K562 (cell line): ENCODE data around the gene BCL2L1. TPM values are rescaled to one million over a fixed set of nuclear protein-coding genes. Genes with fewer than 3 reads are reported as not detected.
A peak's percentile ranks its signal among the peaks of the same experiment; 100 is the strongest.

ENCODE experiments used
- ATAC-seq: fragments of 200-7000 bp; cut with Tn5 transposase; 3 replicates; pipeline ENCODE4 v1.9.1; 2020; ENCODE audit warnings: moderate library complexity
- BruUV-seq: library from RNA; stranded (reverse); fragments of 400-500 nt; replicated peaks from 2 replicates; lab custom pipeline; 2021; lab: Mats Ljungman, UMichigan
- CTCF ChIA-PET: fragments of 300-600 bp; formaldehyde crosslinking; extraction: SDS; loops from one replicate; lab custom pipeline; 2021; ENCODE audit warnings: low intra/inter-chr PET ratio; lab: Yijun Ruan, JAX
- POLR2A ChIA-PET: fragments of 300-600, 350-650 bp; sonication (Branson Sonifier 250); formaldehyde crosslinking; extraction: SDS; loops from one replicate; lab custom pipeline; 2021; ENCODE audit warnings: antibody characterized with exemption, inconsistent platforms; lab: Yijun Ruan, JAX
- DNase-seq, 4 experiments: peaks; one replicate each; pipeline versions ENCODE4 v3.0.0 to v3.0.0-alpha.2; 2011 to 2018; ENCODE audit warnings: low spot score in 3 of 4, mixed read lengths in 3 of 4; ENCODE audit errors: extremely low read depth in 1 of 4
- FAIRE-seq: peaks from 2 replicates; lab custom pipeline; 2011; peaks lifted over from hg19 to GRCh38; lab: Jason Lieb, UNC
- H2AFZ ChIP-seq: 2 replicates; pipeline ENCODE4 v1.6.0; 2011; ENCODE audit warnings: low read depth, low read length, control low read depth, inconsistent platforms
- H3K27ac ChIP-seq: fragments of 200-600 bp; 3 replicates; pipeline ENCODE4 v1.8.0; 2011; ENCODE audit warnings: low read depth, mild to moderate bottlenecking, control low read depth, inconsistent platforms, low read length, moderate library complexity, mixed read lengths; ENCODE audit errors: extremely low read depth
- H3K27me3 ChIP-seq, 2 experiments: fragments of 300-600 bp in 1 of 2; 2 replicates in 1 of 2; 3 replicates in 1 of 2; pipeline versions ENCODE4 v1.6.0 to v1.8.0; 2011; ENCODE audit warnings: inconsistent platforms in 2 of 2, low read length in 2 of 2, mild to moderate bottlenecking in 1 of 2, mixed read lengths in 1 of 2, moderate library complexity in 1 of 2; ENCODE audit not compliant: control insufficient read depth in 2 of 2, insufficient read depth in 2 of 2
- H3K36me3 ChIP-seq: fragments of 300-600 bp; 3 replicates; pipeline ENCODE4 v1.8.0; 2011; ENCODE audit warnings: mild to moderate bottlenecking, low read length, inconsistent platforms; ENCODE audit not compliant: control insufficient read depth, insufficient read depth
- H3K4me1 ChIP-seq, 2 experiments: fragments of 200-600 bp in 1 of 2; replicated peaks in 1 of 2; 2 replicates in 1 of 2; 3 replicates in 1 of 2; pipeline versions ENCODE4 v1.5.1 to v1.8.0; 2011; ENCODE audit warnings: inconsistent platforms in 2 of 2, low read length in 2 of 2, mild to moderate bottlenecking in 1 of 2, mixed read lengths in 1 of 2, moderate library complexity in 1 of 2; ENCODE audit not compliant: control insufficient read depth in 2 of 2, insufficient read depth in 2 of 2
- H3K4me2 ChIP-seq: 2 replicates; pipeline ENCODE4 v1.6.1; 2011; ENCODE audit warnings: low read length, control low read depth, inconsistent platforms, mixed read lengths; ENCODE audit not compliant: insufficient read depth
- H3K4me3 ChIP-seq: fragments of 200-600 bp; sonication (generic), shearing (Covaris generic); 2 replicates; pipeline ENCODE4 v1.5.1; 2016; ENCODE audit warnings: control low read depth, inconsistent platforms
- H3K79me2 ChIP-seq: fragments of 200-600 bp; 3 replicates; pipeline ENCODE4 v1.8.0; 2011; ENCODE audit warnings: low read length, inconsistent platforms; ENCODE audit not compliant: control insufficient read depth, insufficient read depth
- H3K9ac ChIP-seq, 2 experiments: 2 replicates each; pipeline versions ENCODE4 v1.6.0 to v1.6.1; 2011; ENCODE audit warnings: low read depth in 2 of 2, low read length in 2 of 2, control low read depth in 1 of 2, inconsistent platforms in 1 of 2, mild to moderate bottlenecking in 1 of 2, mixed read lengths in 1 of 2; ENCODE audit not compliant: insufficient read depth in 1 of 2
- H3K9me1 ChIP-seq: one replicate; pipeline ENCODE4 v1.6.0; 2011; ENCODE audit warnings: inconsistent platforms, mild to moderate bottlenecking, low read length, moderate library complexity; ENCODE audit not compliant: control insufficient read depth, insufficient read depth
- H3K9me3 ChIP-seq: replicated peaks from 2 replicates; pipeline ENCODE4 v1.5.1; 2011; ENCODE audit warnings: low read depth, low read length, inconsistent platforms; ENCODE audit not compliant: control insufficient read depth, insufficient read depth
- H4K20me1 ChIP-seq: replicated peaks from 2 replicates; pipeline ENCODE4 v1.6.1; 2011; ENCODE audit warnings: low read length, inconsistent platforms, mixed read lengths; ENCODE audit not compliant: control insufficient read depth, insufficient read depth
- ATF3 ChIP-seq, 2 experiments: fragments of 450-650 bp in 1 of 2; sonication (generic) in 1 of 2; formaldehyde crosslinking in 1 of 2; IDR thresholded peaks in 1 of 2; conservative IDR thresholded peaks in 1 of 2; 2 replicates each; pipeline versions ENCODE4 v1.6.1 to v1.8.1; 2016 to 2023; ENCODE audit warnings: mild to moderate bottlenecking in 2 of 2, moderate library complexity in 2 of 2, inconsistent platforms in 1 of 2, missing genetic modification reagents in 1 of 2
- CEBPG ChIP-seq, 3 experiments: fragments of 200-800 bp in 1 of 3; sonication (Bioruptor generic) in 1 of 3; sonication (generic) in 1 of 3; formaldehyde crosslinking in 1 of 3; IDR thresholded peaks in 2 of 3; conservative IDR thresholded peaks in 1 of 3; 2 replicates each; pipeline versions ENCODE4 v1.6.1 to v1.8.0; 2016 to 2022; ENCODE audit warnings: missing compliant biosample characterization in 2 of 3, missing genetic modification characterization in 2 of 3, mild to moderate bottlenecking in 1 of 3, missing genetic modification reagents in 1 of 3
- CREM ChIP-seq: IDR thresholded peaks from 2 replicates; pipeline ENCODE4 v1.6.1; 2014; ENCODE audit warnings: antibody characterized with exemption, low read depth
- DPF2 ChIP-seq: fragments of 450-650 bp; IDR thresholded peaks from 2 replicates; pipeline ENCODE4 v1.6.1; 2016
- EGR1 ChIP-seq: fragments of 450-650 bp; conservative IDR thresholded peaks from 2 replicates; pipeline ENCODE4 v1.6.1; 2017; ENCODE audit warnings: mild to moderate bottlenecking
- ESRRA ChIP-seq: fragments of 450-650 bp; IDR thresholded peaks from 2 replicates; pipeline ENCODE4 v1.6.1; 2014; ENCODE audit warnings: low read depth, mild to moderate bottlenecking, moderate library complexity, borderline replicate concordance
- FOSL1 ChIP-seq: fragments of 200-800 bp; sonication (Bioruptor generic); conservative IDR thresholded peaks from 2 replicates; pipeline ENCODE4 v1.6.1; 2016; ENCODE audit warnings: missing genetic modification characterization, missing compliant biosample characterization
- GABPB1 ChIP-seq: sonication (generic); formaldehyde crosslinking; IDR thresholded peaks from 2 replicates; pipeline ENCODE4 v1.8.0; 2022; ENCODE audit warnings: mild to moderate bottlenecking, missing genetic modification reagents
- JUND ChIP-seq, 2 experiments: IDR thresholded peaks; 2 replicates in 1 of 2; 3 replicates in 1 of 2; pipeline ENCODE4 v1.6.1; 2011; ENCODE audit warnings: borderline replicate concordance in 2 of 2, low read depth in 2 of 2, low read length in 2 of 2, improper control_type of control experiment in 1 of 2, missing biosample characterization in 1 of 2, missing genetic modification characterization in 1 of 2, missing genetic modification reagents in 1 of 2
- NR2C2 ChIP-seq, 2 experiments: fragments of 200-800 bp in 1 of 2; sonication (Bioruptor generic) in 1 of 2; sonication (generic) in 1 of 2; formaldehyde crosslinking in 1 of 2; IDR thresholded peaks; 2 replicates each; pipeline versions ENCODE4 v1.6.1 to v1.8.0; 2016 to 2022; ENCODE audit warnings: mild to moderate bottlenecking in 1 of 2, missing compliant biosample characterization in 1 of 2, missing genetic modification characterization in 1 of 2, missing genetic modification reagents in 1 of 2
- SNIP1 ChIP-seq: fragments of 450-650 bp; IDR thresholded peaks from 2 replicates; pipeline ENCODE4 v1.7.1; 2017; ENCODE audit warnings: low read depth, mild to moderate bottlenecking
- TAL1 ChIP-seq: fragments of 450-650 bp; IDR thresholded peaks from 2 replicates; pipeline ENCODE4 v1.6.1; 2016; ENCODE audit warnings: mild to moderate bottlenecking
- ZNF24 ChIP-seq: fragments of 450-650 bp; IDR thresholded peaks from 2 replicates; pipeline ENCODE4 v1.6.1; 2016
- WGBS: fragments of 100-300 bp; shearing (Covaris generic); methylation state at CpG from one replicate; pipeline ENCODE4 v1.1.6; 2016; ENCODE audit warnings: low coverage, mixed read lengths; ENCODE audit not compliant: insufficient coverage; ENCODE audit errors: missing lambda C conversion rate; 5-methylcytosine and 5-hydroxymethylcytosine counted together
- in situ Hi-C: fragments of 300-500 bp; cut with MboI; formaldehyde crosslinking; loops from 4 replicates; pipeline ENCODE4 v1.15.0; 2018; ENCODE audit warnings: inconsistent platforms, mixed read lengths
- intact Hi-C: fragments of 100-400 bp; cut with micrococcal nuclease; formaldehyde crosslinking; loops from 2 replicates; pipeline ENCODE4 v1.14.2; 2022
- polyA plus RNA-seq, 8 experiments: library from polyadenylated mRNA; depleted of rRNA in 4 of 8; stranded (reverse) in 5 of 8; unstranded in 3 of 8; fragments of >200 nt; fragmentation: Nextera tagmentation in 2 of 8; fragmentation: Illumina TruSeq in 1 of 8; extraction: Ambion mirVana in 2 of 8; extraction: Trizol in 1 of 8; gene quantifications; 2 replicates each; pipeline versions ENCODE4 v1.2.1 to v1.2.3, GENCODE V29; 2011 to 2014; ENCODE audit warnings: inconsistent platforms in 1 of 8, missing spikeins in 1 of 8
- total RNA-seq, 7 experiments: library from RNA; depleted of rRNA in 6 of 7; stranded (reverse); fragments of >200 nt in 6 of 7; fragmentation: Illumina TruSeq in 2 of 7; extraction: Trizol in 2 of 7; gene quantifications; 2 replicates each; pipeline versions ENCODE4 v1.2.1 to v1.2.3, GENCODE V29; 2011 to 2021; ENCODE audit warnings: low replicate concordance in 1 of 7
- TF ChIP-seq, protein P1 (sequence below): fragments of 450-650 bp; IDR thresholded peaks from 2 replicates; pipeline ENCODE4 v1.6.1; 2017; ENCODE audit warnings: antibody characterized with exemption, mild to moderate bottlenecking

The BCL2L1 gene
- total and polyA plus RNA-seq, 9 of the 15 experiments (the other 6 are each of a cell fraction or from before 2014, with no cell fraction given), result 3.3 to 182 (median 120) TPM

DNA sequence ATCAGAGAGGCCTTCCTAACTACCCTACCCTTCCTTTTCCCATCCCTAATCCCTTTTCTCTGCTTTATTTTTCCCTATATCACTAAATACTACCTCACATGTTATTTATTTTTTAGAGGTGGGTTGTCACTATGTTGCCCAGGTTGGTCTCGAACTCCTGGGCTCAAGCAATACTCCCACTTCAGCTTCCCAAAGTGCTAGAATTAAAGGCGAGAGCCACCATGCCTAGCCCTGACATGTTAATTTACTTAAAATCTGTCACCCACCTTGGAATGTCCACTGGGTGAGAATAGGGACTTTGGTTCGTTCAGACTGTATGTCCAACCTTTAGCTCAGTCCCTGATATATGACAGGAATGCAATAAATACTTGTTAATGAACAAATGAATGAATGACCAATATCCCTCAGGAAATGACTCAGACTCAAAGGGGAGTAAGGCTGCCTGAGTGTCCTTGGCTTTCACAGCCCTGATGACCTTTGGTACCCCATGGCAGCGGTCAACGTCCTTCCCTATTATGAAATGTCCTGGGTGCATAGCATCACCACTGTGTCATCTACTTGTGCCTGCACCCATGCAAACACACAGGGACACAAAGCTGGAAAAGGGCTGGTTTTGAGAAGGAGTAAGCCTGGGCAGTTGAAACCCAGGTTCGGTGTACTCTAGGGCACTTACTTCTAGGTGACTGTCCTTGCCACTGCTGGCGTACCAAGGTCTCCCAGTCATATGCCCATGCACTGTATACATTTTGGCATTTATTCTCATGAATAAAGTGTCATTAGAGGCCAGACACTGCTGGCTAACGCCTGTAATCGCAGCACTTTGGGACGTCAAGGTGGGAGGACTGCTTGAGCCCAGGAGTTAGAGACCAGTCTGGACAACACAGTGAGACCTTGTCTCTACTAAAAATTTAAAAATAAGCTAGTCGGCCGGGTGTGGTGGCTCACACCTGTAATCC lies 26.5 kb downstream of the BCL2L1 start:
- H3K9me1 ChIP-seq, result no peaks in the 10 kb centered on the region
- peak overlapping the region; percentile 59 for H3K27ac ChIP-seq
- peaks cover 38 to 79% of the 10 kb centered on the region in 2 experiments for H3K4me1 ChIP-seq
- peaks cover 84% of the 10 kb centered on the region for H3K36me3 ChIP-seq
- FAIRE-seq, result no peak
- peaks cover 96% of the 10 kb centered on the region for H3K79me2 ChIP-seq
- intact Hi-C loops (no loop called here), in situ Hi-C loops (no loop called here)
- no peak for ATAC-seq
- H2AFZ ChIP-seq, result no peak overlapping the region
- peak overlapping the region in 1 of 2 experiments; percentile 13; a peak in 2 of 4 replicates for H3K9ac ChIP-seq
- no peak for TF ChIP-seq TAL1
- TF ChIP-seq NR2C2 (CRISPR knock-in tag; IDR thresholded peaks at IDR 0.05), result no peak
- TF ChIP-seq NR2C2 (tag; IDR thresholded peaks at IDR 0.05), result peak; percentile 39; the same call in 1 of the 2 replicates
- TF ChIP-seq, protein P1, sequence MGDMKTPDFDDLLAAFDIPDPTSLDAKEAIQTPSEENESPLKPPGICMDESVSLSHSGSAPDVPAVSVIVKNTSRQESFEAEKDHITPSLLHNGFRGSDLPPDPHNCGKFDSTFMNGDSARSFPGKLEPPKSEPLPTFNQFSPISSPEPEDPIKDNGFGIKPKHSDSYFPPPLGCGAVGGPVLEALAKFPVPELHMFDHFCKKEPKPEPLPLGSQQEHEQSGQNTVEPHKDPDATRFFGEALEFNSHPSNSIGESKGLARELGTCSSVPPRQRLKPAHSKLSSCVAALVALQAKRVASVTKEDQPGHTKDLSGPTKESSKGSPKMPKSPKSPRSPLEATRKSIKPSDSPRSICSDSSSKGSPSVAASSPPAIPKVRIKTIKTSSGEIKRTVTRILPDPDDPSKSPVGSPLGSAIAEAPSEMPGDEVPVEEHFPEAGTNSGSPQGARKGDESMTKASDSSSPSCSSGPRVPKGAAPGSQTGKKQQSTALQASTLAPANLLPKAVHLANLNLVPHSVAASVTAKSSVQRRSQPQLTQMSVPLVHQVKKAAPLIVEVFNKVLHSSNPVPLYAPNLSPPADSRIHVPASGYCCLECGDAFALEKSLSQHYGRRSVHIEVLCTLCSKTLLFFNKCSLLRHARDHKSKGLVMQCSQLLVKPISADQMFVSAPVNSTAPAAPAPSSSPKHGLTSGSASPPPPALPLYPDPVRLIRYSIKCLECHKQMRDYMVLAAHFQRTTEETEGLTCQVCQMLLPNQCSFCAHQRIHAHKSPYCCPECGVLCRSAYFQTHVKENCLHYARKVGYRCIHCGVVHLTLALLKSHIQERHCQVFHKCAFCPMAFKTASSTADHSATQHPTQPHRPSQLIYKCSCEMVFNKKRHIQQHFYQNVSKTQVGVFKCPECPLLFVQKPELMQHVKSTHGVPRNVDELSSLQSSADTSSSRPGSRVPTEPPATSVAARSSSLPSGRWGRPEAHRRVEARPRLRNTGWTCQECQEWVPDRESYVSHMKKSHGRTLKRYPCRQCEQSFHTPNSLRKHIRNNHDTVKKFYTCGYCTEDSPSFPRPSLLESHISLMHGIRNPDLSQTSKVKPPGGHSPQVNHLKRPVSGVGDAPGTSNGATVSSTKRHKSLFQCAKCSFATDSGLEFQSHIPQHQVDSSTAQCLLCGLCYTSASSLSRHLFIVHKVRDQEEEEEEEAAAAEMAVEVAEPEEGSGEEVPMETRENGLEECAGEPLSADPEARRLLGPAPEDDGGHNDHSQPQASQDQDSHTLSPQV, result peak; percentile 69
- TF ChIP-seq CEBPG (CRISPR knock-in tag; IDR thresholded peaks at IDR 0.05), result no peak
- peak in 1 of 2 experiments; percentile 43; a peak in 1 of 4 replicates for TF ChIP-seq CEBPG (tag; conservative IDR thresholded peaks at IDR 0.05 in 1 of 2, IDR thresholded peaks at IDR 0.05 in 1 of 2)
- no peak for TF ChIP-seq GABPB1 (CRISPR knock-in tag)
- TF ChIP-seq FOSL1 (tag), result peak; percentile 44; the same call in 1 of the 2 replicates
- no peak for TF ChIP-seq DPF2
- no peak for TF ChIP-seq SNIP1
- TF ChIP-seq CREM, result peak; percentile 59; the same call in 1 of the 2 replicates
- peak; percentile 61; the same call in 1 of the 2 replicates for TF ChIP-seq ESRRA
- TF ChIP-seq ZNF24, result peak; percentile 92
- peak; percentile 71 for TF ChIP-seq ATF3 (IDR thresholded peaks at IDR 0.05)
- TF ChIP-seq ATF3 (CRISPR knock-in tag; conservative IDR thresholded peaks at IDR 0.05), result no peak
- TF ChIP-seq JUND (IDR thresholded peaks at IDR 0.05; ENCODE audit: borderline replicate concordance, low read depth, low read length), result peak; percentile 47; the same call in 1 of the 2 replicates
- TF ChIP-seq JUND (tag; IDR thresholded peaks at IDR 0.05; ENCODE audit: borderline replicate concordance, low read depth, low read length), result peak; percentile 20; the same call in 1 of the 3 replicates
- no peak for TF ChIP-seq EGR1
- WGBS, result 83% methylated on average over 12 of the region's 12 CpGs
- H3K4me2 ChIP-seq, result peak overlapping the region; percentile 20; the same call in 1 of the 2 replicates
- ChIA-PET CTCF (no interaction called here), POLR2A (interaction anchor here (0.7 to 1.9 kb wide), 9 partner anchors 9 to 151 kb away, joined by 3 to 9 read pairs (median 4); partner anchors contain the start of gene BCL2L1)
- H3K9me3 ChIP-seq, result no peaks in the 10 kb centered on the region
- no TSS peak for BruUV-seq
- peak in 1 of 4 experiments; percentile 12 for DNase-seq
- no peak overlapping the region for H3K4me3 ChIP-seq
- H4K20me1 ChIP-seq, result 0 out of 2 replicates have a peak, but pooled peaks cover 3% of the 10 kb centered on the region
- no peaks in the 10 kb centered on the region for H3K27me3 ChIP-seq
